Stomach (tissue), 4 donors: ENCODE measurements around the gene ZFYVE9.

Experiments
- EP300 ChIP-seq: sonication (generic); formaldehyde crosslinking; IDR thresholded peaks from one replicate; pipeline ENCODE4 v1.6.1; 2017; ENCODE audit warnings: antibody characterized with exemption
- POLR2A ChIP-seq, 4 donors: fragments of 450-650 bp; IDR thresholded peaks; one replicate each; pipeline ENCODE4 v1.6.1; 2016; ENCODE audit warnings: antibody characterized with exemption in 4 of 4, control low read depth in 2 of 4, mild to moderate bottlenecking in 1 of 4, moderate library complexity in 1 of 4
- POLR2AphosphoS5 ChIP-seq, 3 donors: sonication (generic); formaldehyde crosslinking; IDR thresholded peaks; one replicate each; pipeline ENCODE4 v1.6.1; 2016; ENCODE audit warnings: antibody characterized with exemption in 3 of 3
- TF ChIP-seq, protein P1 (sequence below), 7 experiments: fragments of 450-650 bp in 4 of 7; fragments of 200-600 bp in 3 of 7; sonication (generic) in 3 of 7; IDR thresholded peaks; one replicate each; pipeline ENCODE4 v1.5.1; 2016 to 2019; ENCODE audit warnings: antibody characterized with exemption in 7 of 7, control low read depth in 2 of 7, mild to moderate bottlenecking in 1 of 7

DNA sequence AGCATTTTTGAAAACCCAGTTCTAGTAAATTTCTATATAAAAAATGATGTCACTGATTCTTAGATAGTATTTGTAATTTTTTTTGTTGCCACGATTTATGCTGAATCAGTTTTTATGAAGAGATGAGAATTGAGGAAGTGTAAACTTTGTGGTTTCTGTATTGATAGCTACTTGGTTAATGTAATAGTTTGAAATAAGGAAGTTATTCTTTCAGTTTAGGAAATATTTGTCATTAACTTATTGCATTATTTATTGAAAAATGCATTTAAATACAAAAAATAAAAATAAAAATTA lies 97.8 kb downstream of the ZFYVE9 start:
- TF ChIP-seq POLR2A (IDR thresholded peaks at IDR 0.05): no peak
- TF ChIP-seq, protein P1, sequence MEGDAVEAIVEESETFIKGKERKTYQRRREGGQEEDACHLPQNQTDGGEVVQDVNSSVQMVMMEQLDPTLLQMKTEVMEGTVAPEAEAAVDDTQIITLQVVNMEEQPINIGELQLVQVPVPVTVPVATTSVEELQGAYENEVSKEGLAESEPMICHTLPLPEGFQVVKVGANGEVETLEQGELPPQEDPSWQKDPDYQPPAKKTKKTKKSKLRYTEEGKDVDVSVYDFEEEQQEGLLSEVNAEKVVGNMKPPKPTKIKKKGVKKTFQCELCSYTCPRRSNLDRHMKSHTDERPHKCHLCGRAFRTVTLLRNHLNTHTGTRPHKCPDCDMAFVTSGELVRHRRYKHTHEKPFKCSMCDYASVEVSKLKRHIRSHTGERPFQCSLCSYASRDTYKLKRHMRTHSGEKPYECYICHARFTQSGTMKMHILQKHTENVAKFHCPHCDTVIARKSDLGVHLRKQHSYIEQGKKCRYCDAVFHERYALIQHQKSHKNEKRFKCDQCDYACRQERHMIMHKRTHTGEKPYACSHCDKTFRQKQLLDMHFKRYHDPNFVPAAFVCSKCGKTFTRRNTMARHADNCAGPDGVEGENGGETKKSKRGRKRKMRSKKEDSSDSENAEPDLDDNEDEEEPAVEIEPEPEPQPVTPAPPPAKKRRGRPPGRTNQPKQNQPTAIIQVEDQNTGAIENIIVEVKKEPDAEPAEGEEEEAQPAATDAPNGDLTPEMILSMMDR (IDR thresholded peaks at IDR 0.05): no peak
- no peak for TF ChIP-seq EP300
- no peak for TF ChIP-seq POLR2AphosphoS5 (IDR thresholded peaks at IDR 0.05)
